ENCODE results near the gene FGD4.

Gene FGD4

GRCh38 chr12:32390572-32391219 lies 8.7 kb upstream of the FGD4 start:
- TF ChIP-seq CTCF (IDR thresholded peaks at IDR 0.05; ENCODE audit: low read depth, low read length, missing control alignments): no peak

GRCh38 chr12:32395026-32395425 lies 4.3 kb upstream of the FGD4 start:
- DNase-seq (ENCODE audit: low read depth): no peak
- no peak for TF ChIP-seq CTCF (IDR thresholded peaks at IDR 0.05; ENCODE audit: low read depth, low read length, missing control alignments)
- no peak overlapping the region for H3K4me3 ChIP-seq (ENCODE audit: low read depth, low read length)

More at GRCh38 chr12:32390572-32391219, 8.7 kb upstream of the FGD4 start:
- peak overlapping the region; percentile 27 for H3K4me3 ChIP-seq (ENCODE audit: low read depth, low read length)
- DNase-seq (ENCODE audit: low read depth): peak; percentile 7

GRCh38 chr12:32397696-32398095 lies 1.7 kb upstream of the FGD4 start:
- no peak overlapping the region for H3K4me3 ChIP-seq (ENCODE audit: low read depth, low read length)
- DNase-seq (ENCODE audit: low read depth): no peak
- no peak for TF ChIP-seq CTCF (IDR thresholded peaks at IDR 0.05; ENCODE audit: low read depth, low read length, missing control alignments)

GRCh38 chr12:32398181-32398580 lies 1.2 kb upstream of the FGD4 start:
- DNase-seq (ENCODE audit: low read depth): no peak
- TF ChIP-seq CTCF (IDR thresholded peaks at IDR 0.05; ENCODE audit: low read depth, low read length, missing control alignments): no peak
- H3K4me3 ChIP-seq (ENCODE audit: low read depth, low read length): no peak overlapping the region

GRCh38 chr12:32398816-32399369 lies 465 bp upstream of the FGD4 start:
- peak overlapping the region; percentile 80 for H3K4me3 ChIP-seq (ENCODE audit: low read depth, low read length)

GRCh38 chr12:32400114-32400672 lies 835 bp downstream of the FGD4 start:
- H3K4me3 ChIP-seq (ENCODE audit: low read depth, low read length): peak overlapping the region; percentile 80
- DNase-seq (ENCODE audit: low read depth): no peak
- no peak for TF ChIP-seq CTCF (IDR thresholded peaks at IDR 0.05; ENCODE audit: low read depth, low read length, missing control alignments)

More at GRCh38 chr12:32398816-32399369, 465 bp upstream of the FGD4 start:
- TF ChIP-seq CTCF (IDR thresholded peaks at IDR 0.05; ENCODE audit: low read depth, low read length, missing control alignments): no peak
- DNase-seq (ENCODE audit: low read depth): no peak

All from GM12864 (cell line).